HG03139 (cell line): ENCODE measurements around the gene NCKAP1.
"Not testable (repeated sequence)": the region's sequence is repeated elsewhere in the genome, so short reads cannot be mapped to it uniquely, and the experiment has no call there.

Experiments
- ATAC-seq: cut with Tn5 transposase; IDR thresholded peaks from one replicate; pipeline ENCODE4 v1.9.1; 2021; ENCODE audit not compliant: unreplicated experiment

NCKAP1 gene

GRCh38 chr2:183010112-183010511 is 28.1 kb downstream of the NCKAP1 start:
- ATAC-seq: no peak

- ATAC-seq: no peak
Measured at GRCh38 chr2:183009249-183009899, 28.9 kb downstream of the NCKAP1 start.

- ATAC-seq: no peak
Measured at GRCh38 chr2:183001948-183002347, 36.3 kb downstream of the NCKAP1 start.

GRCh38 chr2:183000846-183001245 is 37.4 kb downstream of the NCKAP1 start:
- no peak for ATAC-seq

GRCh38 chr2:182999348-183000028 is 38.8 kb downstream of the NCKAP1 start:
- no peak for ATAC-seq

GRCh38 chr2:182994228-182994912 is 43.9 kb downstream of the NCKAP1 start:
- ATAC-seq: no peak

GRCh38 chr2:182982941-182983340 is 55.3 kb downstream of the NCKAP1 start:
- no peak for ATAC-seq

GRCh38 chr2:182981475-182981874 is 56.8 kb downstream of the NCKAP1 start:
- ATAC-seq: not testable (repeated sequence)

GRCh38 chr2:182980652-182981051 is 57.6 kb downstream of the NCKAP1 start:
- ATAC-seq: no peak

- peak; percentile 59 for ATAC-seq
Measured at GRCh38 chr2:182980115-182980514, 58.1 kb downstream of the NCKAP1 start.

GRCh38 chr2:182977463-182977862 is 60.8 kb downstream of the NCKAP1 start:
- peak; percentile 78 for ATAC-seq

GRCh38 chr2:182973441-182974352 is 64.6 kb downstream of the NCKAP1 start:
- peak; percentile 35 for ATAC-seq

GRCh38 chr2:182972548-182972942 is 65.7 kb downstream of the NCKAP1 start:
- ATAC-seq: no peak

- no peak for ATAC-seq
Measured at GRCh38 chr2:182971820-182972547, 66.3 kb downstream of the NCKAP1 start.

GRCh38 chr2:182970486-182970885 is 67.8 kb downstream of the NCKAP1 start:
- no peak for ATAC-seq

- ATAC-seq: no peak
Measured at GRCh38 chr2:182968493-182968892, 69.8 kb downstream of the NCKAP1 start.

- not testable (repeated sequence) for ATAC-seq
Measured at GRCh38 chr2:182966356-182966755, 71.9 kb downstream of the NCKAP1 start.

- no peak for ATAC-seq
Measured at GRCh38 chr2:182962641-182963040, 75.6 kb downstream of the NCKAP1 start.

- ATAC-seq: not testable (repeated sequence)
Measured at GRCh38 chr2:182960869-182961268, 77.4 kb downstream of the NCKAP1 start.

GRCh38 chr2:182954789-182955188 is 83.5 kb downstream of the NCKAP1 start:
- no peak for ATAC-seq
